ENCODE results near the gene PSMD3.
"Not testable (repeated sequence)": the region's sequence is repeated elsewhere in the genome, so short reads cannot be mapped to it uniquely, and the experiment has no call there.

PSMD3 gene

DNA sequence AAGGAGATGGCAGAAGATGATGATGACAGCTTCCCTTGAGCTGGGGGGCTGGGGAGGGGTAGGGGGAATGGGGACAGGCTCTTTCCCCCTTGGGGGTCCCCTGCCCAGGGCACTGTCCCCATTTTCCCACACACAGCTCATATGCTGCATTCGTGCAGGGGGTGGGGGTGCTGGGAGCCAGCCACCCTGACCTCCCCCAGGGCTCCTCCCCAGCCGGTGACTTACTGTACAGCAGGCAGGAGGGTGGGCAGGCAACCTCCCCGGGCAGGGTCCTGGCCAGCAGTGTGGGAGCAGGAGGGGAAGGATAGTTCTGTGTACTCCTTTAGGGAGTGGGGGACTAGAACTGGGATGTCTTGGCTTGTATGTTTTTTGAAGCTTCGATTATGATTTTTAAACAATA, 16.9 kb downstream of the PSMD3 start:
- no peak for DNase-seq (ENCODE audit: low spot score)

GRCh38 chr17:39999067-39999466, 18.5 kb downstream of the PSMD3 start:
- no peak for DNase-seq (ENCODE audit: low spot score)

DNA sequence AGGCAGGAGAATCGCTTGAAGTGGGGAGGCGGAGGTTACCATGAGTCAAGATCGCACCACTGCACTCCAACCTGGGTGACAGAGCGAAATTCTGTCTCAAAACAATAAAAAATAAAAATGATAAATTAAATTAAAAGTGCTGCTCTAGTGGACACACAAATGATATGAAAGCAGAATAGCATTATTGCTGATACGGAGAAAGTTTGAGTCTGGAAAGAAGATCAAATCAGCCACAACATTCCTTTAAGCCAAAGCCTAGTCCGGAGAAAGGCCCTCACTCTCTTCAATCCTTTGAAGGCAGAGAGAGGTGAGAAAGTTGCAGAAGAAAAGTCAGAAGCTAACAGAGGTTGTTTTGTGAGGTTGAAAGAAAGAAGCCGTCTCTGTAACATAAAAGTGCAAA, 19.6 kb downstream of the PSMD3 start:
- DNase-seq (ENCODE audit: low spot score), result no peak

DNA sequence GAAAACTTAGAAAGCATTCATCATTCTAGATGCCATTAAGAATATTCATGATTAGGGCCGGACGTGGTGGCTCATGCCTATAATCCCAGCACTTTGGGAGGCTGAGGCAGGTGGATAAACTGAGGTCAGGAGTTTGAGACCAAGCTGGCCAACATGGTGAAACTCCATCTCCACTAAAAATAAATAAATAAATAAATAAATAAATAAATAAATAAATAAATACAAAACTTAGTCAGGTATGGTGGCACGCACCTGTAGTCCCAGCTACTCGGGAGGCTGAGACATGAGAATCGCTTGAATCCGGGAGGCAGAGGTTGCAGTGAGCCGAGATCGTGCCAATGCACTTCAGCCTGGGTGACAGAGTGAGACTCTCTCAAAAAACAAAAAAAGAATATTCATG, 20.7 kb downstream of the PSMD3 start:
- DNase-seq (ENCODE audit: low spot score), result not testable (repeated sequence)

GRCh38 chr17:40004072-40004471, 23.5 kb downstream of the PSMD3 start:
- DNase-seq (ENCODE audit: low spot score), result no peak

- DNase-seq (ENCODE audit: low spot score), result no peak
Measured at GRCh38 chr17:40004712-40005111, 24.1 kb downstream of the PSMD3 start.

GRCh38 chr17:40005520-40005919, 24.9 kb downstream of the PSMD3 start:
- DNase-seq (ENCODE audit: low spot score), result no peak

DNA sequence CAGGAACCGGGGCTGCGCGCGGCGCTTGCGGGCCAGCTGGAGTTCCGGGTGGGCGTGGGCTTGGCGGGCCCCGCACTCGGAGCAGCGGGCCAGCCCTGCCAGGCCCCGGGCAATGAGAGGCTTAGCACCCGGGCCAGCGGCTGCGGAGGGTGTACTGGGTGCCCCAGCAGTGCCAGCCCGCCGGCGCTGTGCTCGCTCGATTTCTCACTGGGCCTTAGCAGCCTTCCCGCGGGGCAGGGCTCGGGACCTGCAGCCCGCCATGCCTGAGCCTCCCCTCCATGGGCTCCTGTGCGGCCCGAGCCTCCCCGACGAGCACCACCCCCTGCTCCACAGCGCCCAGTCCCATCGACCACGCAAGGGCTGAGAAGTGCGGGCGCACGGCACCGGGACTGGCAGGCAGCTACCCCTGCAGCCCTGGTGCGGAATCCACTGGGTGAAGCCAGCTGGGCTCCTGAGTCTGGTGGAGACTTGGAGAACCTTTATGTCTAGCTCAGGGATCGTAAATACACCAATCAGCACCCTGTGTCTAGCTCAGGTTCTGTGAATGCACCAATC, 30.4 kb downstream of the PSMD3 start:
- DNase-seq (ENCODE audit: low spot score), result not testable (repeated sequence)

- DNase-seq (ENCODE audit: low spot score), result not testable (repeated sequence)
Measured at GRCh38 chr17:40012017-40012647, 31.5 kb downstream of the PSMD3 start.

DNA sequence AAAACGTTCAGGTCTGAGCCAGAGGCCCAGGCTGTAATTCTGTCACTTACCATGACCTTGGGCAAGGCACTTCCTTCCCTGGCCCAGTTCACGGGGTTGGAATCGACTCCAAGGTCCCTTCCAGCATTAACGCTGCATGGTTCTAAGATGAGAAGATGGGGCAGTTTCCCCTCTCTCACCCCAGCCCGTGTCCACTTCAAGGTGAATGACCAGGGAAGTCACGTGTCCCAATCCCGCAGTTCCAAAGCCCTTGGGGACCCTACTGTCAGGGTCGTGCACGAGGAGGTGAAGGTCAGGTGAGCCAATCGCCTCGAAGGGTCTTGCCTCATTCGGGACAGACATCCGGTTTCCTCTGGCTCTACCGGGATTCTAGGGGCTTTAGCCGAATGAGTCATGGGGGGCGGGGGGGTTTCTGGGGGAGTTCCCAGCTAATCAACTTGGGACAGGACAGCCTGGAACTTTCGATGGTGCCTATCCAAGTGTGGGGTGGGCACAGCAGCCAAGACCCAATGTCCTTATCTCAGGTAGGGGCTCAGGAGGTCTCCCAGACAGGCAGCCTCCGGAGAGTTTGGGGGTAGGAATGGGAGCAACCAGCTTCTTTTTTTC, 33.9 kb downstream of the PSMD3 start:
- no peak for DNase-seq (ENCODE audit: low spot score)

DNA sequence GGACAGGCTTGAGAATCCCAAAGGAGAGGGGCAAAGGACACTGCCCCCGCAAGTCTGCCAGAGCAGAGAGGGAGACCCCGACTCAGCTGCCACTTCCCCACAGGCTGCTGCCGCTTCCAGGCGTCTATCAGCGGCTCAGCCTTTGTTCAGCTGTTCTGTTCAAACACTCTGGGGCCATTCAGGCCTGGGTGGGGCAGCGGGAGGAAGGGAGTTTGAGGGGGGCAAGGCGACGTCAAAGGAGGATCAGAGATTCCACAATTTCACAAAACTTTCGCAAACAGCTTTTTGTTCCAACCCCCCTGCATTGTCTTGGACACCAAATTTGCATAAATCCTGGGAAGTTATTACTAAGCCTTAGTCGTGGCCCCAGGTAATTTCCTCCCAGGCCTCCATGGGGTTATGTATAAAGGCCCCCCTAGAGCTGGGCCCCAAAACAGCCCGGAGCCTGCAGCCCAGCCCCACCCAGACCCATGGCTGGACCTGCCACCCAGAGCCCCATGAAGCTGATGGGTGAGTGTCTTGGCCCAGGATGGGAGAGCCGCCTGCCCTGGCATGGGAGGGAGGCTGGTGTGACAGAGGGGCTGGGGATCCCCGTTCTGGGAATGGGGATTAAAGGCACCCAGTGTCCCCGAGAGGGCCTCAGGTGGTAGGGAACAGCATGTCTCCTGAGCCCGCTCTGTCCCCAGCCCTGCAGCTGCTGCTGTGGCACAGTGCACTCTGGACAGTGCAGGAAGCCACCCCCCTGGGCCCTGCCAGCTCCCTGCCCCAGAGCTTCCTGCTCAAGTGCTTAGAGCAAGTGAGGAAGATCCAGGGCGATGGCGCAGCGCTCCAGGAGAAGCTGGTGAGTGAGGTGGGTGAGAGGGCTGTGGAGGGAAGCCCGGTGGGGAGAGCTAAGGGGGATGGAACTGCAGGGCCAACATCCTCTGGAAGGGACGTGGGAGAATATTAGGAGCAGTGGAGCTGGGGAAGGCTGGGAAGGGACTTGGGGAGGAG, 34.7 kb downstream of the PSMD3 start, which contains the start of gene CSF3:
TSS of gene CSF3 (plus strand) at position 436 of the 993 bp plus-strand sequence. CDS start at position 471, 35 bp downstream.
- no peak for DNase-seq (ENCODE audit: low spot score)

- DNase-seq (ENCODE audit: low spot score), result no peak
Measured at GRCh38 chr17:40015998-40016985, 35.7 kb downstream of the PSMD3 start.

GRCh38 chr17:40017422-40018080, 36.9 kb downstream of the PSMD3 start:
- no peak for DNase-seq (ENCODE audit: low spot score)

DNA sequence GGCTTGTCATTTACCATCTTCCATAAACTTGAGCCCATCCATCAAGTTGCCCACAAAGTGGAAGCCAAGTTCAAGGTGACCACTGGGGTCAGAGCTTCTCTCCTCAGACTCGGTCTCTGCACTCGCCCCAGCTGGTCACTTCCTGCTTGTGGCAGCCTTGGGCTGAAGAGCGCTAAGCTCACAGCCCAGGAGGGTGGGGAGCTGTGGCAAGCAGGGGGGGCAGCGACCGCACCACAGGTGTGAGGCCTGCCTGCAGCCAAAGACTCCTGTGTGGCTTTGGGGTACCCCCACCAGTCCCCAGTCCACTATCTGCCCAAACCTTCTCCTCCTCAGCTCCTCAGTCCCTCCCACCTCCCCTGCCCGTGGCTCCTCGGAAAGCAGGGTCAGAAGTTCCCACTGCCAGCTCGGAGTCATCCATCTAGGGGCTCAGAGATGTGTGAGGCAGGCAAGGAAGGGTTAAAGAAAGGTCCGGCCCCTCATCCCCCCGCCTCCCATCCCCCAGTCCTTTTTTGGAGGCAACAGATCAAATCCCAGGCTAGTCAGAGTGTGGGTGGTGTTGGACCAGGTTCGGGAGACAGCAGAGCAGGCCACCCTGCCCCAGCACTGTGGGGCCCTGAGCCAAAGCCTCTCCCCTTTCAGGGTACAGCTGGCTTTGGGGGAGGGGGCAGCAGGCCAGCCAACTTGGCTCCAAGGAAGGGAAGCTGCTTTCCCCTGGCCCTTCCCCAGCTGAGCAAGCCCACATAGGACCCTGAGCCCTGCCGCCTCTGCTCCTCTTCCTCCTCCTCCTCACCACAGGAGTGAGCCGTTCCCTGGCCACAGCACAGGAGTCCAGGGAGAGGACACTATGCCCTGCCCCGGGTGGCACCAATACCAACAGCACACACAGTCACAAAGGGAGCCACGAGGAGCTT, 37.9 kb downstream of the PSMD3 start:
- no peak for DNase-seq (ENCODE audit: low spot score)

DNA sequence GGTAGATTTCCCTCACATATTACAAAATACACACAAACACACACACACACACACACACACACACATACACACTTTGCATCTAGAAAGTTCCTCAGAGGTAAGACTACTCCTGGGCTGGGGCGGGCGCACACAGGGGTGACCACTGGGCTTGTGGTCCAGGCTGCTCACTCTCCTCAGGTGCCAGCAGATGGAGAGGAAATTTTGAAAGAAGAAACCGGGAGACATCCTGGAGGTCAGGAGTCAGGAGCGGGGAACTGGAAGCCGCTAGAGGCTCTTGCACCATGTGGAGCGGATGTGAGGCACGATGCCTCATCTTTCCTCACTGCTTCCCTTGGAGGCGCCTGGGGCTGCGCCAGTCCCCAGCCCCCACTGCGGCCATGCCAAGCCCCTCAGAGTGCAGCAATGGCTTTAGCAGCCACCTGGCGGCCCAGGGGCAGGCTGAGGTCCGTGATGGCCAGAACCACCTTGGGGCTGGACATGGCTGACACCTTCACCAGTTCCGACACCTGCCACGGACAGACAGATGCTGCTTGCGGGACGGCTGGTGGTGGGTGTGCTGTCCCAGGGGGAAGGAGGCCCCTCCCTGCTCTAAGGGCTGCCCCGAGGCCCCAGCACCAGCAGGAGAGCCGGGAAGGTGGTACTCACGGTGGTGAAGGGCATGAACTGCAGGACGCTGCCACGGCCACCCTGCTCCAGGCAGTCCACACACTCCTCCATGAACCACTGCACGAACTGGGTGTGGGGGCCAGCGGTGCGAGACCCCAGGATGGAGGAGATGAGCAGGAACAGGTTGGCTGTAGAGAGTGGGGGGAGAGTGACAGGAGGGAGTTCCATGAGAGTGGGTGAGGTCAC, 38.8 kb downstream of the PSMD3 start:
- no peak for DNase-seq (ENCODE audit: low spot score)

GRCh38 chr17:40020146-40020545, 39.5 kb downstream of the PSMD3 start:
- no peak for DNase-seq (ENCODE audit: low spot score)

GRCh38 chr17:40021451-40021971, 40.9 kb downstream of the PSMD3 start:
- no peak for DNase-seq (ENCODE audit: low spot score)

DNA sequence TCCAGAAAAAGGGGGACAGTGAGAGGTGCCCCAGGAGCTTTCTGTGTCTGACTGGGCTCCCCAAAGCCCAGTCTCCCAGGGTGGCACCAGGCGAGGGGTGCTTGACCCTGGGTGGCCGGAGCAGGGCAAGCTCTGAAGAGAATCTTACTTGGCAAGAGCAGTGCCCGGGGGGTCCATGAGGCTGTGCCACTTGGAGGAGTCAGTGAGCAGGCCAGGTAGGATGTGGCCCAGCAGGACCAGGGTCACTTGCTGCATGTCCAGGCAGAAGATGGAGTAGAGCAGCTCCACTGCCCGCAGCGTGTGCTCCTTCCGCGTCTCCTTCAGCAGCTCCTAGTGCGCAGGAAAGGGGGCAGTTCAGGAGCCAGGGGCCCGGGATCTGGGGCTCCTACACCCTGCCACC, 41.9 kb downstream of the PSMD3 start:
- no peak for DNase-seq (ENCODE audit: low spot score)

All from activated CD4-positive, alpha-beta T cell treated with anti-CD3 and anti-CD28 coated beads, Interleukin-2, Interleukin-4, amounts not matched to agents 100 ng/mL and 50 ng/mL, durations not matched to agents 16 hours and 8 hours (primary cell).